HepG2 (cell line): ENCODE data around the gene TK1. TPM values are rescaled to one million over a fixed set of nuclear protein-coding genes. Genes with fewer than 3 reads are reported as not detected.

ENCODE experiments used
- DPF2 ChIP-seq: sonication (generic); formaldehyde crosslinking; IDR thresholded peaks from 2 replicates; pipeline ENCODE4 v1.4.0; 2020; ENCODE audit warnings: mild to moderate bottlenecking, low read depth, missing genetic modification reagents, borderline replicate concordance
- ETV5 ChIP-seq: IDR thresholded peaks from 2 replicates; pipeline ENCODE4 v1.6.1; 2018; ENCODE audit warnings: missing biosample characterization, missing genetic modification reagents, inconsistent platforms, borderline replicate concordance
- FOXP4 ChIP-seq: sonication (generic); formaldehyde crosslinking; IDR thresholded peaks from 2 replicates; pipeline ENCODE4 v1.4.0; 2020; ENCODE audit warnings: missing genetic modification reagents
- GTF3A ChIP-seq: sonication (generic); formaldehyde crosslinking; conservative IDR thresholded peaks from 2 replicates; pipeline ENCODE4 v1.4.0; 2020; ENCODE audit warnings: mild to moderate bottlenecking, missing genetic modification reagents
- HMG20A ChIP-seq: IDR thresholded peaks from 2 replicates; pipeline ENCODE4 v1.6.1; 2016; ENCODE audit warnings: borderline replicate concordance
- HNF1B ChIP-seq: sonication (generic); formaldehyde crosslinking; IDR thresholded peaks from 2 replicates; pipeline ENCODE4 v1.5.1; 2020; ENCODE audit warnings: mild to moderate bottlenecking, moderate library complexity, missing genetic modification reagents
- HNF4A ChIP-seq: sonication (generic); formaldehyde crosslinking; IDR thresholded peaks from 2 replicates; pipeline ENCODE4 v1.4.0; 2020; ENCODE audit warnings: missing genetic modification reagents
- HNF4G ChIP-seq, 2 experiments: sonication (generic) in 1 of 2; formaldehyde crosslinking in 1 of 2; IDR thresholded peaks; 2 replicates each; pipeline versions ENCODE4 v1.4.0 to v1.6.1; 2011 to 2020; ENCODE audit warnings: borderline replicate concordance in 2 of 2, low read depth in 2 of 2, mild to moderate bottlenecking in 2 of 2, low read length in 1 of 2, missing genetic modification reagents in 1 of 2, moderate library complexity in 1 of 2
- HNRNPL ChIP-seq: fragments of 200-400 bp; formaldehyde crosslinking; IDR thresholded peaks from 2 replicates; pipeline ENCODE4 v1.6.1; 2017; ENCODE audit warnings: mild to moderate bottlenecking, low read depth, low read length
- ISX ChIP-seq: sonication (generic); formaldehyde crosslinking; conservative IDR thresholded peaks from 2 replicates; pipeline ENCODE4 v1.5.0; 2020; ENCODE audit warnings: missing genetic modification reagents
- MXD4 ChIP-seq: IDR thresholded peaks from 2 replicates; pipeline ENCODE4 v1.6.1; 2016; ENCODE audit warnings: mild to moderate bottlenecking, missing biosample characterization, missing genetic modification reagents
- NCOR1 ChIP-seq: fragments of 200-600 bp; sonication (generic); IDR thresholded peaks from 2 replicates; pipeline ENCODE4 v1.7.0; 2017; ENCODE audit warnings: antibody characterized with exemption, low read length, borderline replicate concordance
- NFYB ChIP-seq: sonication (generic); formaldehyde crosslinking; IDR thresholded peaks from 2 replicates; pipeline ENCODE4 v1.4.0; 2020; ENCODE audit warnings: missing genetic modification reagents
- RXRA ChIP-seq: sonication (generic); formaldehyde crosslinking; IDR thresholded peaks from 2 replicates; pipeline ENCODE4 v1.5.1; 2020; ENCODE audit warnings: missing genetic modification reagents
- SALL1 ChIP-seq: sonication (generic); formaldehyde crosslinking; IDR thresholded peaks from 2 replicates; pipeline ENCODE4 v1.8.0; 2022; ENCODE audit warnings: mild to moderate bottlenecking, missing genetic modification reagents
- SOX6 ChIP-seq, 2 experiments: fragments of 450-650 bp in 1 of 2; sonication (generic) in 1 of 2; formaldehyde crosslinking in 1 of 2; IDR thresholded peaks; 2 replicates each; pipeline versions ENCODE4 v1.4.0 to v1.6.1; 2017 to 2020; ENCODE audit warnings: antibody characterized with exemption in 1 of 2, mild to moderate bottlenecking in 1 of 2, missing genetic modification reagents in 1 of 2
- TEAD3 ChIP-seq: optimal IDR thresholded peaks from 2 replicates; pipeline ENCODE3; 2016; ENCODE audit warnings: borderline replicate concordance
- TMF1 ChIP-seq: sonication (generic); formaldehyde crosslinking; IDR thresholded peaks from 2 replicates; pipeline ENCODE4 v1.8.1; 2022; ENCODE audit warnings: low read depth, missing genetic modification reagents
- ZKSCAN1 ChIP-seq: fragments of 150-350 bp; IDR thresholded peaks from 2 replicates; pipeline ENCODE4 v1.6.1; 2014; ENCODE audit warnings: low read length
- ZNF24 ChIP-seq: fragments of 450-650 bp; IDR thresholded peaks from 2 replicates; pipeline ENCODE4 v1.6.1; 2017; ENCODE audit warnings: antibody characterized with exemption, mild to moderate bottlenecking
- ZNF33A ChIP-seq: sonication (generic); formaldehyde crosslinking; IDR thresholded peaks from 2 replicates; pipeline ENCODE4 v1.5.1; 2020; ENCODE audit warnings: missing genetic modification reagents, mild to moderate bottlenecking, moderate library complexity, borderline replicate concordance
- polyA plus RNA-seq, 8 experiments: library from polyadenylated mRNA; depleted of rRNA in 3 of 8; stranded (reverse) in 7 of 8; unstranded in 1 of 8; fragments of >200 nt; fragmentation: Illumina TruSeq in 4 of 8; extraction: Trizol in 4 of 8; gene quantifications; 2 replicates each; pipeline versions ENCODE4 v1.2.1 to v1.2.3, GENCODE V29; 2011 to 2016; ENCODE audit warnings: low read depth in 4 of 8, missing spikeins in 1 of 8, mixed read lengths in 1 of 8; ENCODE audit not compliant: insufficient read depth in 1 of 8
- total RNA-seq, 5 experiments: library from RNA; depleted of rRNA; stranded (reverse); fragments of >200 nt; fragmentation: Illumina TruSeq; extraction: Trizol; gene quantifications; 2 replicates each; pipeline ENCODE4 v1.2.3, GENCODE V29; 2016; ENCODE audit warnings: low read depth in 1 of 5
- TF ChIP-seq, protein P1 (sequence below): sonication (generic); formaldehyde crosslinking; IDR thresholded peaks from 2 replicates; pipeline ENCODE4 v1.4.0; 2020; ENCODE audit warnings: missing genetic modification reagents, borderline replicate concordance

The TK1 gene
- total and polyA plus RNA-seq, 2 of the 13 experiments (the other 11 are each of a cell fraction or from before 2014, with no cell fraction given): 45.0 to 96.0 TPM

GRCh38 chr17:78159575-78160158, 27.2 kb downstream of the TK1 start (continued):
- TF ChIP-seq TEAD3 (peak; percentile 96), DPF2 (no peak), HNF1B (CRISPR knock-in tag) (peak; percentile 49; the same call in 1 of the 2 replicates), FOXP4 (CRISPR knock-in tag) (peak; percentile 70), GTF3A (CRISPR knock-in tag) (no peak), MXD4 (CRISPR knock-in tag) (no peak; the same call in 1 of the 2 replicates), RXRA (CRISPR knock-in tag) (peak; percentile 29; the same call in 1 of the 2 replicates), ZKSCAN1 (no peak), HNRNPL (no peak), ETV5 (CRISPR knock-in tag) (peak; percentile 6; the same call in 1 of the 2 replicates), ZNF33A (CRISPR knock-in tag) (no peak; the same call in 1 of the 2 replicates), SALL1 (peak; percentile 60), HNF4G (IDR thresholded peaks at IDR 0.05; ENCODE audit: borderline replicate concordance, low read depth, low read length) (peak; percentile 88), HNF4G (CRISPR knock-in tag; IDR thresholded peaks at IDR 0.05; ENCODE audit: borderline replicate concordance, low read depth) (peak; percentile 18; the same call in 1 of the 2 replicates), SOX6 (IDR thresholded peaks at IDR 0.05) (no peak), SOX6 (CRISPR knock-in tag; IDR thresholded peaks at IDR 0.05) (peak; percentile 73), TMF1 (no peak), ZNF24 (no peak), HNF4A (peak; percentile 93), ISX (CRISPR knock-in tag) (no peak), HMG20A (CRISPR knock-in tag) (no peak; the same call in 1 of the 2 replicates), NCOR1 (peak; percentile 83), NFYB (CRISPR knock-in tag) (peak; percentile 54)
- TF ChIP-seq, protein P1, sequence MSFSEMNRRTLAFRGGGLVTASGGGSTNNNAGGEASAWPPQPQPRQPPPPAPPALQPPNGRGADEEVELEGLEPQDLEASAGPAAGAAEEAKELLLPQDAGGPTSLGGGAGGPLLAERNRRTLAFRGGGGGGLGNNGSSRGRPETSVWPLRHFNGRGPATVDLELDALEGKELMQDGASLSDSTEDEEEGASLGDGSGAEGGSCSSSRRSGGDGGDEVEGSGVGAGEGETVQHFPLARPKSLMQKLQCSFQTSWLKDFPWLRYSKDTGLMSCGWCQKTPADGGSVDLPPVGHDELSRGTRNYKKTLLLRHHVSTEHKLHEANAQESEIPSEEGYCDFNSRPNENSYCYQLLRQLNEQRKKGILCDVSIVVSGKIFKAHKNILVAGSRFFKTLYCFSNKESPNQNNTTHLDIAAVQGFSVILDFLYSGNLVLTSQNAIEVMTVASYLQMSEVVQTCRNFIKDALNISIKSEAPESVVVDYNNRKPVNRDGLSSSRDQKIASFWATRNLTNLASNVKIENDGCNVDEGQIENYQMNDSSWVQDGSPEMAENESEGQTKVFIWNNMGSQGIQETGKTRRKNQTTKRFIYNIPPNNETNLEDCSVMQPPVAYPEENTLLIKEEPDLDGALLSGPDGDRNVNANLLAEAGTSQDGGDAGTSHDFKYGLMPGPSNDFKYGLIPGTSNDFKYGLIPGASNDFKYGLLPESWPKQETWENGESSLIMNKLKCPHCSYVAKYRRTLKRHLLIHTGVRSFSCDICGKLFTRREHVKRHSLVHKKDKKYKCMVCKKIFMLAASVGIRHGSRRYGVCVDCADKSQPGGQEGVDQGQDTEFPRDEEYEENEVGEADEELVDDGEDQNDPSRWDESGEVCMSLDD (CRISPR knock-in tag): peak; percentile 94
